VCaP (cell line): ENCODE data around the gene NEUROD2.

Experiments used
- H3K27ac ChIP-seq: fragments of 450-650 bp; 2 replicates; pipeline ENCODE4 v1.5.1; 2017
- CTCF ChIP-seq: fragments of 450-650 bp; conservative IDR thresholded peaks from 2 replicates; pipeline ENCODE4 v1.5.1; 2017; ENCODE audit warnings: mild to moderate bottlenecking, moderate library complexity

NEUROD2 gene

GRCh38 chr17:39639566-39640458 is 32.1 kb upstream of the NEUROD2 start:
- TF ChIP-seq CTCF, result no peak
- H3K27ac ChIP-seq, result no peak overlapping the region

GRCh38 chr17:39639043-39639442 is 31.3 kb upstream of the NEUROD2 start:
- H3K27ac ChIP-seq, result no peak overlapping the region
- no peak for TF ChIP-seq CTCF

GRCh38 chr17:39638317-39638716 is 30.6 kb upstream of the NEUROD2 start:
- no peak for TF ChIP-seq CTCF
- H3K27ac ChIP-seq, result peak overlapping the region; percentile 86; the same call in 1 of the 2 replicates

- TF ChIP-seq CTCF, result 0 out of 2 replicates have a peak, but pooled peaks have one; percentile 8
- H3K27ac ChIP-seq, result peak within 1 kb of the TSS; percentile 86
Measured at GRCh38 chr17:39636927-39637736, 29.4 kb upstream of the NEUROD2 start, which contains the start of gene STARD3. Gene STARD3 (plus strand): TSS chr17:39637144. CDS start chr17:39653532, 16,388 bp downstream.

GRCh38 chr17:39636587-39636926 is 28.8 kb upstream of the NEUROD2 start:
- H3K27ac ChIP-seq, result peak overlapping the region; percentile 86
- no peak for TF ChIP-seq CTCF

- TF ChIP-seq CTCF, result no peak
- peak overlapping the region; percentile 86; the same call in 1 of the 2 replicates for H3K27ac ChIP-seq
Measured at GRCh38 chr17:39635614-39636176, 28.0 kb upstream of the NEUROD2 start.

GRCh38 chr17:39634384-39634871 is 26.7 kb upstream of the NEUROD2 start:
- H3K27ac ChIP-seq, result no peak overlapping the region
- TF ChIP-seq CTCF, result peak; percentile 92
